Activated naive CD8-positive, alpha-beta T cell treated with anti-CD3 and anti-CD28 coated beads, Interleukin-2, amount 10 ng/mL, durations not matched to agents 7 days and 5 days (primary cell): ENCODE measurements around the gene MMAB. TPM values are rescaled to one million over a fixed set of nuclear protein-coding genes. Genes with fewer than 3 reads are reported as not detected.

Experiments used
- ATAC-seq: fragments of 150-1000 bp; cut with Tn5 transposase; one replicate; pipeline ENCODE4 v1.10.0; 2021; ENCODE audit warnings: low read depth, moderate library complexity
- POLR2A ChIA-PET: fragments of 350-600 bp; sonication (Branson Sonifier 250); formaldehyde crosslinking; loops from one replicate; lab custom pipeline; 2021; ENCODE audit warnings: antibody characterized with exemption; lab: Charles Lee
- DNase-seq: peaks from one replicate; pipeline ENCODE4 v3.0.0; 2021
- H3K27ac Mint-ChIP-seq: one replicate; pipeline ENCODE4 v1.8.0; 2022; ENCODE audit warnings: mild to moderate bottlenecking, mixed read lengths
- H3K27me3 Mint-ChIP-seq: one replicate; pipeline ENCODE4 v1.8.0; 2022; ENCODE audit warnings: mild to moderate bottlenecking, moderate library complexity, mixed read lengths
- H3K36me3 Mint-ChIP-seq: one replicate; pipeline ENCODE4 v1.8.0; 2021; ENCODE audit warnings: mild to moderate bottlenecking, mixed read lengths
- H3K4me1 Mint-ChIP-seq: one replicate; pipeline ENCODE4 v1.8.0; 2021; ENCODE audit warnings: mixed read lengths
- H3K4me3 Mint-ChIP-seq: one replicate; pipeline ENCODE4 v1.8.0; 2022; ENCODE audit warnings: mild to moderate bottlenecking, moderate library complexity, mixed read lengths
- H3K9me3 Mint-ChIP-seq: one replicate; pipeline ENCODE4 v1.8.0; 2021; ENCODE audit warnings: mixed read lengths
- total RNA-seq, 2 experiments: library from RNA; stranded (reverse); gene quantifications; one replicate each; pipeline ENCODE4 v1.2.3, GENCODE V29; 2021

Gene MMAB
- total RNA-seq, 2 experiments from 2014 or later: 31.8 to 32.4 TPM

GRCh38 chr12:109512608-109513007 lies 60.7 kb downstream of the MMAB start:
- peaks cover 18% of the 10 kb centered on the region for H3K36me3 Mint-ChIP-seq
- H3K27me3 Mint-ChIP-seq: no peaks in the 10 kb centered on the region
- H3K9me3 Mint-ChIP-seq: no peaks in the 10 kb centered on the region
- POLR2A ChIA-PET: no interaction called here
- no peak overlapping the region for H3K27ac Mint-ChIP-seq
- DNase-seq (no peak), ATAC-seq (no peak)
- no peaks in the 10 kb centered on the region for H3K4me1 Mint-ChIP-seq
- no peak overlapping the region for H3K4me3 Mint-ChIP-seq

GRCh38 chr12:109510196-109510595 lies 63.1 kb downstream of the MMAB start:
- peaks cover 21% of the 10 kb centered on the region for H3K36me3 Mint-ChIP-seq

GRCh38 chr12:109504068-109504467 lies 69.2 kb downstream of the MMAB start:
- no peak for DNase-seq
- Mint-ChIP-seq H3K27ac (no peak overlapping the region), H3K9me3 (no peaks in the 10 kb centered on the region), H3K27me3 (no peaks in the 10 kb centered on the region), H3K36me3 (peaks cover 14% of the 10 kb centered on the region), H3K4me1 (peaks cover 5% of the 10 kb centered on the region), H3K4me3 (no peak overlapping the region)
- POLR2A ChIA-PET: no interaction called here
- no peak for ATAC-seq

More at GRCh38 chr12:109510196-109510595, 63.1 kb downstream of the MMAB start:
- no peak for DNase-seq
- ATAC-seq: no peak
- POLR2A ChIA-PET: no interaction called here
- no peak overlapping the region for H3K27ac Mint-ChIP-seq
- no peaks in the 10 kb centered on the region for H3K9me3 Mint-ChIP-seq
- H3K4me3 Mint-ChIP-seq: no peak overlapping the region
- no peaks in the 10 kb centered on the region for H3K27me3 Mint-ChIP-seq
- H3K4me1 Mint-ChIP-seq: peaks cover 2% of the 10 kb centered on the region

Other genes starting within 250 kb of the MMAB start
- not detected for gene MYO1H, start 225.6 kb downstream of the MMAB start, total RNA-seq
- gene KCTD10, start 96.2 kb downstream of the MMAB start, total RNA-seq: 10 to 100 TPM; 34.8 to 39.8 TPM
- 10 to 100 TPM; 40.0 to 41.7 TPM for gene UBE3B, start 95.9 kb downstream of the MMAB start, total RNA-seq
- 10 to 100 TPM; 22.4 to 22.6 TPM for gene MVK, start 290 bp upstream of the MMAB start, total RNA-seq
- 1 to 10 TPM in 1 of 2 experiments, under 1 TPM in 1; 0.96 to 1.1 TPM for gene FAM222A, start 140.3 kb upstream of the MMAB start, total RNA-seq